ENCODE results near the gene IPO5.

Gene IPO5

GRCh38 chr13:97975848-97976609 lies 22.6 kb downstream of the IPO5 start:
- in situ Hi-C loops (cut with MboI; ENCODE audit: low sequenced_read_pairs, unreplicated experiment): loop anchor here (25.0 kb wide), 1 partner anchor 539 kb away; the partner anchor contains the start of gene RAP2A
- peak; percentile 98 for DNase-seq (ENCODE audit: low spot score)
- no peak for TF ChIP-seq CTCF (IDR thresholded peaks at IDR 0.05; ENCODE audit: borderline replicate concordance, control extremely low read depth, extremely low read depth, insufficient read depth, missing control alignments)

- no peak for TF ChIP-seq CTCF (IDR thresholded peaks at IDR 0.05; ENCODE audit: borderline replicate concordance, control extremely low read depth, extremely low read depth, insufficient read depth, missing control alignments)
- peak; percentile 34 for DNase-seq (ENCODE audit: low spot score)
- in situ Hi-C loops (cut with MboI; ENCODE audit: low sequenced_read_pairs, unreplicated experiment): loop anchor here (25.0 kb wide), 1 partner anchor 540 kb away; the partner anchor contains the start of gene RAP2A
Observed at GRCh38 chr13:97976610-97977521, 23.4 kb downstream of the IPO5 start.

- TF ChIP-seq CTCF (IDR thresholded peaks at IDR 0.05; ENCODE audit: borderline replicate concordance, control extremely low read depth, extremely low read depth, insufficient read depth, missing control alignments): no peak
- no peak for DNase-seq (ENCODE audit: low spot score)
- in situ Hi-C loops (cut with MboI; ENCODE audit: low sequenced_read_pairs, unreplicated experiment): loop anchor here (25.0 kb wide), 1 partner anchor 541 kb away; the partner anchor contains the start of gene RAP2A
Observed at GRCh38 chr13:97977982-97978381, 24.5 kb downstream of the IPO5 start.

- no peak for TF ChIP-seq CTCF (IDR thresholded peaks at IDR 0.05; ENCODE audit: borderline replicate concordance, control extremely low read depth, extremely low read depth, insufficient read depth, missing control alignments)
- DNase-seq (ENCODE audit: low spot score): no peak
- in situ Hi-C loops (cut with MboI; ENCODE audit: low sequenced_read_pairs, unreplicated experiment): loop anchor here (25.0 kb wide), 1 partner anchor 541 kb away; the partner anchor contains the start of gene RAP2A
Observed at GRCh38 chr13:97978651-97979050, 25.2 kb downstream of the IPO5 start.

- TF ChIP-seq CTCF (IDR thresholded peaks at IDR 0.05; ENCODE audit: borderline replicate concordance, control extremely low read depth, extremely low read depth, insufficient read depth, missing control alignments): no peak
- no peak for DNase-seq (ENCODE audit: low spot score)
- in situ Hi-C loops (cut with MboI; ENCODE audit: low sequenced_read_pairs, unreplicated experiment): loop anchor here (25.0 kb wide), 1 partner anchor 542 kb away; the partner anchor contains the start of gene RAP2A
Observed at GRCh38 chr13:97979051-97979450, 25.6 kb downstream of the IPO5 start.

DNA sequence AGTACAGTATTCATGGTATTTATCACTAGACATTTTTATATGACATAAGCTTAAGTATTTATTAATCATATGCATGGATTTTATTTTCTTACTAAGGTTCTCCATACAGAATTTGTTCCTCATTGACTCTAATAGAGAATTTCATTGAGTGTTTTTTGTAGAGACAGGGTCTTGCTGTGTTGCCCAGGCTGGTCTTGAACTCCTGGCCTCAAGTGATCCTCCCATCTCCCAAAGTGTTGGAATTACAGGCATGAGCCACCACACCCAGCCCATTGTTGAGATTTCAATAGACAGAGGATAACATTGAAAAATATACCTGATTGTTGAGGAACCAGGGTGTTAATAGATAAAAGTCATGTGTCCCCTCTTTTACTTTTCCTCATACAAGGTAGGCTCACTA lies 26.1 kb downstream of the IPO5 start:
- in situ Hi-C loops (cut with MboI; ENCODE audit: low sequenced_read_pairs, unreplicated experiment): loop anchor here (25.0 kb wide), 1 partner anchor 542 kb away; the partner anchor contains the start of gene RAP2A
- DNase-seq (ENCODE audit: low spot score): no peak
- TF ChIP-seq CTCF (IDR thresholded peaks at IDR 0.05; ENCODE audit: borderline replicate concordance, control extremely low read depth, extremely low read depth, insufficient read depth, missing control alignments): no peak

All from GM13976 (cell line).